ENCODE results near the gene WDR91.
"Not testable (repeated sequence)": the region's sequence is repeated elsewhere in the genome, so short reads cannot be mapped to it uniquely, and the experiment has no call there.

The WDR91 gene

GRCh38 chr7:135232720-135233119 lies 21.4 kb upstream of the WDR91 start:
- DNase-seq, result no peak

DNA sequence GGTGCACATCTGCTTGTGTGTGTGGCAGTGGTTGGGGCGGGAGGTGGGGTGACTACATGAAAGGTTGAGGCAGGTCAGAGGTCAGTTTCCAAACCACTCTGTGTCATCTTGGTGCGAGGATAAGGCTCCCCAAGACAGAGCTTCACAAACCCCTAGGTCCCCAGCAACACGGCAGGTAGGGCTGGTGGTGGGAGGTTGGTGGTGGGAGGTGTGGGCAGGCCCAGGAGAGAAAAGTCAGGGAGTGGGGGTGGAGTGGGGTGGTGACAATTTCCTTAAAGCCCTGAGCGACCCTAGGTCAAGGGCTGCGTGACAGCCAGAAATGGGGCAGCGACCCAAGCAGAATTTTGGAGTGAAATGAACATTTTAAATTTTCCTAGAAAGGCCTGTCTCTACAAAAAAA lies 20.8 kb upstream of the WDR91 start:
- DNase-seq, result no peak

- no peak for DNase-seq
Measured at GRCh38 chr7:135231686-135232085, 20.4 kb upstream of the WDR91 start.

GRCh38 chr7:135224027-135224426 lies 12.7 kb upstream of the WDR91 start:
- no peak for DNase-seq

DNA sequence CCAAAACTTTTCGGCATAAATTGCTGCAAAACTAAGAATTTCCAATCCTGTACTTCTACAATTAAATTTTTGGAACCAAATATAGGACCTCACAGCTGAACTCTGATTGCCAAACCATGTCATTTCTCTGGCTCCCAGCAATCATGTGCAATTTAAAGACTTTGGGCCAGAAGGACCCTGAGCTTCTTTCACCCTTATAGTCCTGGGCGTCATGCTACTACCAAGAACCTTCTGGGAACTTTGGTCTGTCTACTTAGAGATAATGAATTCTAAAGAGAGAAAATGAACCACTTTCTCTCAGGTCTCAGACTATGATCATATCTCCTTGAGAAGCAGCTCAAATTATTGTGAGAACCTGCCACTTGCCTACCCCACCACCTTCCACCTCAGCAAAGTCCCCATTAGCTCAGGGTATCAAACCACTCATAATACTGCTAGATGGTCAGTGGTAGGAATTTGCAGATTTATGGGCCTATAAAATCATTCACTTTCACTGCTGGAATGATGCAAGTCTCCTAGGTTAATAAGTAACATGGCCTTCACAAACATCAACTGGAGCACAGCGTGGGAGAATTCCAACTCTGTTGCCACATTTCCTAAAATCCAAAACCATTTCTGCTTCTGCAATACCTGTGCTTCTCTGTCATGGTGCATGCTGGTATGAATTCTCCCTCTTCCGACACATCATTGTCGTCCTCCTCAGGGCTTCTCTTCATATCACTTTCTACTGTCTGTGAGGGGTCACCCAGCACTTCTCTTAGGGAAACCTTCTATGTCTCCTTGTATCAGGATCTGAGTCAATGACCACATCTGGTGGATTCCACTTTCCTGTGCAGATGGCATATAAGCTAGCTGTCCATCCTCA lies 6.6 kb upstream of the WDR91 start:
- DNase-seq, result no peak

GRCh38 chr7:135215698-135216097 lies 4.4 kb upstream of the WDR91 start:
- DNase-seq, result no peak

GRCh38 chr7:135215180-135215579 lies 3.9 kb upstream of the WDR91 start:
- DNase-seq, result no peak

GRCh38 chr7:135213831-135214230 lies 2.5 kb upstream of the WDR91 start:
- DNase-seq, result no peak

DNA sequence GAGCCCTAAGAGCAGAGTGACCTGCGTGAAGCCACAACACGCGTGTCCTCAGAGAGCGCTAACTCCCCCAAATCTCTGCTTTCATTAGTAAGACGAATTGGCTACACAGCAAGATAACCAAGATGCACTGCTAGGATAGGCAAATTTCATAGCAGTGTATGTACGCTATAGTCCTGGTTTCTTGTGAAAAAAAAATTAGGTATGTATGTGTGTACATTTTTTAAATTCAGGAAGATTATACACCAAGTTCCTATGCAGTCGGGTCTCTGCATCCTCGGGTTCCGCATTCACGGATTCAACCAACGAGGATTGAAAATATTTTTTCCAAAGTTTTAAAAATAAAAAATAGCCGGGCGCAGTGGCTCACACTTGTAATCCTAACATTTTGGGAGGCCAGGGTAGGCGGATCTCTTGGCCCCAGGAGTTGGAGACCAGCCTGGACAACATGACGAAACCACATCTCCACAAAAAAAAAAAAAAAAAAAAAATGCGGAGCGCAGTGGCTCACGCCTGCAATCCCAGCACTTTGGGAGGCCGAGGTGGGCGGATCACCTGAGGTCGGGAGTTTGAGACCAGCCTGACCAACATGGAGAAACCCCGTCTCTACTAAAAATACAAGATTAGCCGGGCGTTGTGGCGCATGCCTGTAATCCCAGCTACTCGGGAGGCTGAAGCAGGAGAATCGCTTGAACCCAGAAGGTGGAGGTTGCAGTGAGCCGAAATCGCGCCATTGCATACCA lies 790 bp upstream of the WDR91 start:
- not testable (repeated sequence) for DNase-seq

GRCh38 chr7:135210888-135211178 lies 493 bp downstream of the WDR91 start:
- no peak for DNase-seq

DNA sequence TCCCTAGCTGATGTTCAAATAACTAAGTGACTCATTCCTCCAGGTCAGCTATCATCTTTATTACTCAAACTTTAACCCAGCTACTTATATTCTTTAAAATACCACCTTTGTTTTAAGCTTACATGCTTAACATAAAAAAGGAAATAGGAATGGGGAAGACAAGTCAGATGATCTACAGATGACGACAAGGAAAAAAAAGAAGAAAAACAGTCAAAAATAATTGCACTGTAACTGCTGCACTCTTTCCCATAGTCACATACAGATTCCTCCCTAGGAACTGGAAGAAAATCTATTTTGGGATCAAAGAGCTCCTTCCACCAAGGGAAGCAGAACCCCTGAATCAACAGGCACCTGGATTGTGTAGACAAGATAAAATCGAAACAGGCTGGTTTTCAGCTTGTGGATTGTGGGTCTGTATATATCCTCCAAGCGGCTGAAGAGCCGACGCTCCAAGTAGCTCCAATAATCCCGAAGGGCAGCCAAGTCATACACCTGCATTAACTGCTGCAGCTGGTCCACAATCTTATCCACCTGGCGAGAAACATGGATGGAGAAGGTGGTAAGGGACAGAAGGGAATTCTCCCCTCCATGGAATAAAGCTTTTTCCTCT lies 2.0 kb downstream of the WDR91 start:
- DNase-seq, result no peak

DNA sequence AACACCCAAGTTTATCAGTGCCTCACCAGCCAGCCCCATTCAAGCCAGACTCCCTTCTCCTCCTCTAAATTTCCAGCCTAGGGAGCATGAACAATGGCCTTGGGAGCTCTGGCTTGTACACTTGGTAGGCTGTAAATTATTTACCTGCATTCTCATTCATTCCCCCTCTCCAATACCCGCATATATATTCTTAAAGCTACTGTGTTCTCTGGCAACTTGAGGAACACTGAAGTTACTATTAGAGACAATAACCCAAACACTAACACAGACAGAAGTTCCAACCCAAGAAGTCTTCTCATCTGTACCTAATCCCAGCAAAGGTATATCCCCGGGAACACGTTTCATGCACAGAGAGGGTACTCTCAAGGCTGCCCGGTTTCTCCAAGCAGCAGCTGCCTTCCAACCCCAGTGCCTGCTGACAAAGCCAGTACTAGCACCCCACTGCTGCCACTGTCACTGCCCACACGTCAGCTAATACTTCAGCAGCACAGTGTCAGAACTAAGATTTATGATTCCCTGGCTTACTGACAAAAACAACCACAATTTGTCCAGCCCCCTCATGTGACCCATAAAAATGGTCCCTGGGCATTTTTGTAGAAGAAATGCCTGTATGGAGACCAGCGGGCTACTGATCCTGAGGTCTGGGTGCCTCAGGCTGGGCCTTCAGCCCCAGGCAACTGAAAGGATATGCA lies 3.1 kb downstream of the WDR91 start:
- no peak for DNase-seq

DNA sequence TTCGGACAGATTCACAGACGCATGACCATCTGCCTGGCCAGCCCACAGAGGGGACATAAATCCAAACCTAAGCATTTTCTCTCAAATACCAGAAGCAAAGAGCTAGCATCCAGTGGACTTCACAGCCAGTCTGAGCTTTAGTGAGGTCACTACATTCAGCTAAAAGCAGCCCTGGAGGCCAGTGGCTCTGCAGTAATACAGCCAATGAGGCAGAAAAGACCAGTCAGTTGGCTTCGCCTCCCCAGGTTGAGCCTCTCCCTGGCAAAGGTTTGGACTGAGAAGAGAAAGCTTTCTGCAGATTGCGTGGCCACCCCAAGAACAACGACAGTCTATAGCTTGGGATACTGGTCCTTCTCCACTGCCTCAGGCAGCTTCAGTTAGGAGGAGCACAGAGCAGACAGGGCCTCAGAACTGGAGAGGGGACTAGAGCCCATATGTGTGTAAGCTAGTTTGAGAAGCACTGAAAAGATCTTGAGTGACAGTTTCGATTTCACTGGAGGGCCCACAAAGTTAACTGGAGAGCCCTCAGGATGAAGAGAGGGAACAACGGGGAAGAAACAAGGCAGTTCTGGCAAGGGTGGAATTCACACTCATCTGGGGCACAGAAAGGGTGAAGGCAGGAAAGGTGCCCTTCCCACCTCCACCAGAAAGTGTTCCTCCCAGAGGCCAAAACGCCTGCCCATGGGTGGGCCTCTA lies 3.8 kb downstream of the WDR91 start:
- DNase-seq, result no peak

- DNase-seq, result no peak
Measured at GRCh38 chr7:135206941-135207391, 4.4 kb downstream of the WDR91 start.

DNA sequence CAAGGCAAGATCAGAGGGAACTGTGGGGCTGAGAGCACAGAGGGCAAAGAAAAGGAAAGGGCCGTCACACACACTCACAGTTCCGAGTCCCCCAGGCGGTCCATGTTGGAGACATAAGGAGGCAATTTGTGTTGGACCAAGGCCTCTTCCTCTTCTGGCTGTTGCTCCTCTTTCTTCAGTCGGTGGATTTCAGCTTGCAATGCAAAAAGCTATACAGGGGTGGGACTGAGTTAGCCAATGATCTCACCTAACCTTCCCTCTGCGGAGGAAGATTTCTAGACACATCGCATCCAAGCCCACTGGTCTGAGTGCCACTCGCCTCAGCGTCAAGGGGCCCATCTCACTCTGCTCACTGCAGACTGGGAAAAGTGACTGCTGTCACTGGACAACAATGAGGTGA lies 5.5 kb downstream of the WDR91 start:
- no peak for DNase-seq

- no peak for DNase-seq
Measured at GRCh38 chr7:135204876-135205275, 6.5 kb downstream of the WDR91 start.

DNA sequence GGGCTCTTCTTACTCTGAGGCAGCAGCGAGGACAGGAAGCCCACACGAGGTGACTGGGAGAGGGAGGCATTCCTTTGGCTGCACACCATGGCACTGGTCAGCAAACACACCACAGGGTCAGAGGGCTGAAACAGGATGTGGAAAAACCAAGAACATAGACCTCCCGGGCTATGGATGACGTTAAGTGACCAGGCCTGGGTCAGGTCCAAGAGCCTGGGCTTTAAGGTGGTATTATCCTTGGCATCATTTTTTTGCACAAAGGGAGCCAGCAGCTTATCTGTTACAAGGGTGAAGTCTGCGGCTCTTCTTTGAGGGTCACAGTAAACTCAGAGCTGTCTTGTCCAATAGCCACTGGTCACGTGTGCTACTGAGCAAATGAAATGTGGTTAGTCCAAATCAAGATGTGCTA lies 7.0 kb downstream of the WDR91 start:
- DNase-seq, result no peak

GRCh38 chr7:135201350-135201749 lies 10.0 kb downstream of the WDR91 start:
- DNase-seq, result no peak

- no peak for DNase-seq
Measured at GRCh38 chr7:135200821-135201331, 10.4 kb downstream of the WDR91 start.

DNA sequence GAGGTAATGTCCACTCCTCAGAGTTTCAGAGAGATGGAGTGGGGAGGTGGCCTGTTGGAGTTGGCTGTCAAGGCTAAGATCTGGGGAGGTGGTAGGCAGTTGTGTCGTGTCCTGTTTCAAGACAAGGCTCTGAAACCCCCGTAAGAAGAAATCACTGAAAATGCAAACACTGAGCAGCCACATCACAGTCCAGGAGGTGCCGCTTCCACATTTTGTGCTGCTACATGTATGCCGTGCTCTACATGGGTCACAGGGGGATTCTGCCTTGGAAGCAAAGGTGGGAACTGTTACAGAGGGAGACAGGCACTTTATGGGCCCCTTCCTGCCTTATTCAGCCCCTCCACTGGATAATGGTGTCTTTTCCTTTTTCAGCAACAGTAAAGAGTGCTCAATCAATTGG lies 11.9 kb downstream of the WDR91 start:
- DNase-seq, result no peak

GRCh38 chr7:135197906-135198655 lies 13.2 kb downstream of the WDR91 start:
- no peak for DNase-seq

GRCh38 chr7:135197343-135197742 lies 14.0 kb downstream of the WDR91 start:
- DNase-seq, result no peak

All from SHP77 (cell line).